CD4-positive, CD25-positive, alpha-beta regulatory T cell (primary cell): ENCODE measurements around the gene EPS8L2. TPM values are rescaled to one million over a fixed set of nuclear protein-coding genes. Genes with fewer than 3 reads are reported as not detected.

Experiments
- ATAC-seq, 2 donors: fragments of 150-1000 bp; cut with Tn5 transposase; one replicate each; pipeline ENCODE4 v1.10.0; 2021; ENCODE audit warnings: low read depth in 2 of 2, moderate number of reproducible peaks in 2 of 2, moderate library complexity in 1 of 2
- DNase-seq, 3 donors: peaks; one replicate each; pipeline versions ENCODE4 v3.0.0 to v3.0.0-alpha.2; 2012 to 2022; ENCODE audit warnings: mixed read lengths in 1 of 3
- H3K27ac ChIP-seq: one replicate; pipeline ENCODE4 v1.7.0; 2013; ENCODE audit warnings: mild to moderate bottlenecking, low read length; ENCODE audit not compliant: insufficient read depth, poor library complexity, severe bottlenecking
- H3K27me3 ChIP-seq: one replicate; pipeline ENCODE4 v1.7.0; 2013; ENCODE audit warnings: low read length; ENCODE audit not compliant: control insufficient read depth, insufficient read depth
- H3K36me3 ChIP-seq: one replicate; pipeline ENCODE4 v1.7.0; 2013; ENCODE audit warnings: mild to moderate bottlenecking, low read length, moderate library complexity; ENCODE audit not compliant: control insufficient read depth, insufficient read depth
- H3K4me1 ChIP-seq: 2 replicates; pipeline ENCODE4 v1.7.0; 2013; ENCODE audit warnings: mild to moderate bottlenecking, low read length; ENCODE audit not compliant: insufficient read depth, control insufficient read depth, poor library complexity, severe bottlenecking
- H3K4me3 ChIP-seq: one replicate; pipeline ENCODE4 v1.7.0; 2013; ENCODE audit warnings: low read depth, mild to moderate bottlenecking, low read length, moderate library complexity
- H3K9me3 ChIP-seq, 2 experiments: 1 replicate in 1 of 2; 2 replicates in 1 of 2; pipeline ENCODE4 v1.7.0; 2013; ENCODE audit warnings: low read length in 2 of 2, mild to moderate bottlenecking in 1 of 2, moderate library complexity in 1 of 2; ENCODE audit not compliant: control insufficient read depth in 2 of 2
- H3K27ac Mint-ChIP-seq, 3 donors: one replicate each; pipeline ENCODE4 v1.8.0; 2020 to 2022; ENCODE audit warnings: mild to moderate bottlenecking in 3 of 3, mixed read lengths in 3 of 3, moderate library complexity in 2 of 3
- H3K27me3 Mint-ChIP-seq: one replicate; pipeline ENCODE4 v1.8.0; 2022; ENCODE audit warnings: mild to moderate bottlenecking, mixed read lengths
- H3K36me3 Mint-ChIP-seq: one replicate; pipeline ENCODE4 v1.8.0; 2020; ENCODE audit warnings: mixed read lengths
- H3K4me1 Mint-ChIP-seq, 4 donors: one replicate each; pipeline ENCODE4 v1.8.0; 2020 to 2022; ENCODE audit warnings: mixed read lengths in 4 of 4, mild to moderate bottlenecking in 1 of 4
- H3K4me3 Mint-ChIP-seq, 4 donors: one replicate each; pipeline ENCODE4 v1.8.0; 2020 to 2022; ENCODE audit warnings: mild to moderate bottlenecking in 4 of 4, mixed read lengths in 4 of 4, moderate library complexity in 3 of 4
- H3K9me3 Mint-ChIP-seq, 7 donors: one replicate each; pipeline ENCODE4 v1.8.0; 2020 to 2022; ENCODE audit warnings: mixed read lengths in 7 of 7, mild to moderate bottlenecking in 3 of 7, moderate library complexity in 2 of 7
- polyA plus RNA-seq, 4 donors: library from polyadenylated mRNA; unstranded; fragments of 300-500 nt; fragmentation: Illumina TruSeq; gene quantifications; one replicate each; pipeline ENCODE4 v1.2.3, GENCODE V29; 2021
- total RNA-seq: library from RNA; stranded (reverse); gene quantifications from one replicate; pipeline ENCODE4 v1.2.3, GENCODE V29; 2022

EPS8L2 gene
- total and polyA plus RNA-seq, 5 donors from 2014 or later, result 11.2 to 19.4 (median 17.6) TPM

GRCh38 chr11:662689-663274 is 43.2 kb upstream of the EPS8L2 start:
- Mint-ChIP-seq H3K4me3 (no peak overlapping the region), H3K9me3 (no peaks in the 10 kb centered on the region), H3K4me1 (peaks cover 0 to 4% (median 0%) of the 10 kb centered on the region in 4 donors), H3K36me3 (peaks cover 14% of the 10 kb centered on the region), H3K27me3 (no peaks in the 10 kb centered on the region), H3K27ac (peak overlapping the region in 1 of 3 donors; percentile 83)
- Histone ChIP-seq H3K27ac (no peak overlapping the region), H3K4me1 (no peaks in the 10 kb centered on the region), H3K9me3 (no peaks in the 10 kb centered on the region), H3K27me3 (no peaks in the 10 kb centered on the region), H3K4me3 (no peak overlapping the region), H3K36me3 (peaks cover 25% of the 10 kb centered on the region)
- ATAC-seq (peak; percentile 45 to 55), DNase-seq (peak; percentile 12 to 34 (median 18))

DNA sequence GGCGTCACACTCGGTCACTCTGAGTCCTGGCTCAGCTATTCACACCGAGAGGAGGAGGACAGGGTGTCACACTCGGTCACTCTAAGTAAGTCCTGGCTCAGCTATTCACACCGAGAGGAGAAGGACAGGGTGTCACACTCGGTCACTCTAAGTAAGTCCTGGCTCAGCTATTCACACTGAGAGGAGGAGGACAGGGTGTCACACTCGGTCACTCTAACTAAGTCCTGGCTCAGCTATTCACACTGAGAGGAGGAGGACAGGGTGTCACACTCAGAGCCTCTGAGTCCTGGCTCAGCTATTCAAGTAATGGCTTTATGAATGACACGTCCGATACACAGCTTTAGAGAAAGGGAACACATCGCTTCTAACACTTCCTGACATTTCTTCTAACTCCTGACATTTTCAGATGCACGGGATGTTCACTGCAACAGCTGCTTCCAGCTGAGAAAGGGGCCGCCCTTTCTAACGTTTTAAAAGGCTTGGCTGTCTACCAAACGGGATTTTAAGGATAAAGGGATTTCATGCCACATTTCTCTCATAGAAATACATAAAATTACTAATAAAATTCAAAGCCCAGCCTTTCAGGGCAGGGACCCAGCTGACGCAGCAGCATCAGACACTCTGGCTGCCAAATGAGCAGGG is 40.8 kb upstream of the EPS8L2 start:
- ATAC-seq (no peak), DNase-seq (no peak)
- Mint-ChIP-seq H3K9me3 (no peaks in the 10 kb centered on the region), H3K36me3 (peaks cover 11% of the 10 kb centered on the region), H3K27me3 (no peaks in the 10 kb centered on the region), H3K4me3 (no peak overlapping the region), H3K27ac (peak overlapping the region in 2 of 3 donors; percentile 37 to 76), H3K4me1 (peaks cover 0 to 4% (median 0%) of the 10 kb centered on the region in 4 donors)
- no peak overlapping the region for H3K27ac ChIP-seq
- H3K4me1 ChIP-seq, result no peaks in the 10 kb centered on the region
- no peaks in the 10 kb centered on the region for H3K27me3 ChIP-seq
- no peak overlapping the region for H3K4me3 ChIP-seq
- no peaks in the 10 kb centered on the region for H3K9me3 ChIP-seq
- H3K36me3 ChIP-seq, result peaks cover 13% of the 10 kb centered on the region

DNA sequence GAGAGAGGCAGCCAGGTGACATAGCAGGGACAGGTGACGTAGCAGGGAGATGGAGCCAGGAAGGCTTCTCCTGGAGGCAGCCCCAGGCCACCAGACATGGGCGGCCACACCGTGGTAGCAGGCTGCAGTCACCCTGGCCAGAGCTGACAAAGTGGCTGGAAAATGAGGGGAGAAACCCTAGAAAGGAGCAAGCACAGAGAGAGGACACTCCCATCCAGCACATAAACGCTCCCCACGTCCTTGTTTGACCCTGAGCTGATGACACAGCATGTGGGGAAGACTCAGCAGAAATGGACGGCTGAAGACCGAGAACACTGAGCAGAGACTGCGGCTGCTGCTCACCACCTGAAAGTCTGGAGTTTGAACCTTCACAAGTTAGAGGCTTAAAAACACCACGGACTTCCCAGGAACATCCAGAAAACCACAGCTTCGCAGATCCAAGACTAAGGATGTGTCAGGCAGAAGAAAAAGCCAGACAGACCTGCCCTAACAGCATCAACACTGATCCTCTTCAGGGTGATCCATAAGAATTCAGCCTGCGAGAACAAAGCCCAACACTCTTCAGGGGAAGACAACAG is 40.2 kb upstream of the EPS8L2 start:
- Mint-ChIP-seq H3K4me1 (peaks cover 0 to 4% (median 0%) of the 10 kb centered on the region in 4 donors), H3K27ac (peak overlapping the region in 2 of 3 donors; percentile 76 to 83), H3K36me3 (peaks cover 11% of the 10 kb centered on the region), H3K4me3 (no peak overlapping the region), H3K27me3 (no peaks in the 10 kb centered on the region), H3K9me3 (no peaks in the 10 kb centered on the region)
- ATAC-seq, result no peak
- peaks cover 13% of the 10 kb centered on the region for H3K36me3 ChIP-seq
- H3K27ac ChIP-seq, result no peak overlapping the region
- H3K4me1 ChIP-seq, result no peaks in the 10 kb centered on the region
- no peaks in the 10 kb centered on the region for H3K27me3 ChIP-seq
- no peaks in the 10 kb centered on the region for H3K9me3 ChIP-seq
- H3K4me3 ChIP-seq, result no peak overlapping the region
- DNase-seq, result no peak

- DNase-seq, result no peak
- Histone ChIP-seq H3K27ac (no peak overlapping the region), H3K27me3 (no peaks in the 10 kb centered on the region), H3K4me1 (no peaks in the 10 kb centered on the region), H3K36me3 (peaks cover 29% of the 10 kb centered on the region), H3K4me3 (no peak overlapping the region), H3K9me3 (no peaks in the 10 kb centered on the region)
- Mint-ChIP-seq H3K4me1 (peaks cover 0 to 3% (median 0%) of the 10 kb centered on the region in 4 donors), H3K9me3 (no peaks in the 10 kb centered on the region), H3K4me3 (no peak overlapping the region), H3K27me3 (no peaks in the 10 kb centered on the region), H3K27ac (no peak overlapping the region), H3K36me3 (peaks cover 15% of the 10 kb centered on the region)
- ATAC-seq, result no peak
Observed at GRCh38 chr11:673866-674265, 32.2 kb upstream of the EPS8L2 start.

DNA sequence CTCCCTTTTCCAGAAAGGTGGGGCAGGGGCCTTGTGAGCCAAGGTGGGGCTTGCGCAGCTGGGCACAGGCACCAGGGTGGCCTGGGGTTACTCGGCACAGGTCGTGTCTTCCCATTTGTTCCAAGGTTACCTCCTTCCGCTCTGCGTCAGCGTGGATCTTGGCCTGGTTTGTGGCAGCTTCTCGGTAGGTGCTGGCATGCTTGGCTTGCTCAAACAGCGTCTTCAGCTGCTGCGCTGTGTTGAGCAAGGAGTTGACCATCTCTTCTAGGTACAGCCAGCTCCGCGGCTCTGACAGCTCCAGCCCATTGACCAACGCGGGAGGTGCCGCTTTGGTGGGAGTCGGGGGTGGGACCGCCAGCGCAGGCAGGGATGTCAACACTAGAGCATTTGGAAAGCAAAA is 31.6 kb upstream of the EPS8L2 start:
- Histone ChIP-seq H3K27ac (no peak overlapping the region), H3K36me3 (peaks cover 33% of the 10 kb centered on the region), H3K4me3 (no peak overlapping the region), H3K9me3 (no peaks in the 10 kb centered on the region), H3K27me3 (no peaks in the 10 kb centered on the region), H3K4me1 (no peaks in the 10 kb centered on the region)
- H3K27me3 Mint-ChIP-seq, result no peaks in the 10 kb centered on the region
- no peaks in the 10 kb centered on the region for H3K9me3 Mint-ChIP-seq
- no peak for ATAC-seq
- peaks cover 0 to 3% (median 0%) of the 10 kb centered on the region in 4 donors for H3K4me1 Mint-ChIP-seq
- DNase-seq, result no peak
- H3K27ac Mint-ChIP-seq, result no peak overlapping the region
- H3K4me3 Mint-ChIP-seq, result no peak overlapping the region
- peaks cover 15% of the 10 kb centered on the region for H3K36me3 Mint-ChIP-seq

DNA sequence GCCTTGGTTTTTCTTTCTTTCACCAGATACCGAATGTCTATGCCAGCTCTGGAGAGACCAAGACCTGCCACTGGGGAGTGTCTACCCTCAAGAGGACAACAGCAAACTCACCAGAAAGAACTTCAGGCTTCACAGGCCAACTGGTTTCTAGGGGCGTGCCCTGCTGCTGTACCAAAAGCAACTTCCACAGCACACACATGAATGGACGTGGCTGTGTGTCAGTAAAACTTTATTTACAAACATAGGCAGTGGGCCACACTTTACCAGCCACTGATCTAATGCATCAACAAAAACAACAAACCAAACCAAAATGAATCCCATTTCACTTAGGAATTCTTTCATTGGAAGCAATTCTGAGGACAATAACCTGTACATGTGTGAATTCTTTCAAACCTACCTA is 27.7 kb upstream of the EPS8L2 start:
- Mint-ChIP-seq H3K4me3 (no peak overlapping the region), H3K36me3 (peaks cover 36% of the 10 kb centered on the region), H3K4me1 (peaks cover 0 to 1% (median 0%) of the 10 kb centered on the region in 4 donors), H3K27me3 (no peaks in the 10 kb centered on the region), H3K27ac (peak overlapping the region in 1 of 3 donors; percentile 73), H3K9me3 (no peaks in the 10 kb centered on the region)
- no peaks in the 10 kb centered on the region for H3K27me3 ChIP-seq
- H3K4me3 ChIP-seq, result no peak overlapping the region
- no peak for DNase-seq
- H3K36me3 ChIP-seq, result peaks cover 49% of the 10 kb centered on the region
- no peaks in the 10 kb centered on the region for H3K9me3 ChIP-seq
- no peaks in the 10 kb centered on the region for H3K4me1 ChIP-seq
- no peak for ATAC-seq
- H3K27ac ChIP-seq, result no peak overlapping the region

DNA sequence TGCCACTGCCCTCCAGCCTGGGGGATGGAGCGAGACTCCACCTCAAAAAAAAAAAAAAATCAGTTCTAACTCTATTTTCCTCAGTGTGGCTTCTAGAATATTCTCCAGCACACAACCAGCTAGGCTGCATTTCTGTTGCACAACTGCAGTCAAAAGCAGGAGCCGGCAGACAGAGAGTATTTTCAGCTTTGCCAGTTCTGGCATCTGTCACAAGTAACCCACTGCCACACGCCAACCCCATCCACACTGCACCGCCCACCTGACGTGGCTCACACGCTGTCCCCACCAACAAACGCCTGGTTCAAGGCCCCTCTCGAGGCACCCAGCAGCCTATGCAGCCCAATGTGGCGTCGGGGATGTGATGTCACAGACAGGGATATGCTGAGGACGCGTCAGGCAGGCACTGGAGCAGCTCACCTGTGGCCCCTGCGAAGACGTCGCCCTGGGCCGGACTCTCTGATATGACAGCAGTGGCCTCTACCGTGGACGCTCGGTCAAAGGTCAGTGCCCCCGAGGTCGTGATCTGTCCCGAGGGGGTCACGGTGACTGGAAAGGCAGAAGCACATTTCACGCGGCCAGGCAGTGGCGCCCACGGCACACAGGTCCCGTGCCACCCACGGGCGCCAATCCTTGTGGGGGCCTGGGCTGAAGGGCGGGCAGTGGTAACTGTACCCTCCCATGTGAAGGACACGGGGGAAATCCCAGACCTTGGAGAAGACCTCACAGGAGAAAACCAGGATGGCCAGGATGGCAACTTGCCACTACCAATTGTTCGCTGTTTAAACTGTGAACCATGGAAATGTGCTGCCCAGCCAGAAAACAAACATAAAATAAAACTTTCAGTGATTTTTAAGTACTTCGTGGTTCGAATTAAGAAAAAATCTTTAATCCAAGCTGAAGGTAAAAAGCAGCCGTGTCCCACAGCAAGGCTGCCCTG is 26.5 kb upstream of the EPS8L2 start:
- H3K9me3 Mint-ChIP-seq, result no peaks in the 10 kb centered on the region
- Histone ChIP-seq H3K27ac (no peak overlapping the region), H3K4me1 (no peaks in the 10 kb centered on the region), H3K9me3 (no peaks in the 10 kb centered on the region), H3K27me3 (no peaks in the 10 kb centered on the region), H3K36me3 (peaks cover 49% of the 10 kb centered on the region), H3K4me3 (no peak overlapping the region)
- H3K27ac Mint-ChIP-seq, result no peak overlapping the region
- no peak for ATAC-seq
- H3K4me1 Mint-ChIP-seq, result peaks cover 0 to 7% (median 0%) of the 10 kb centered on the region in 4 donors
- no peak for DNase-seq
- peak overlapping the region in 1 of 4 donors; percentile 32 for H3K4me3 Mint-ChIP-seq
- H3K27me3 Mint-ChIP-seq, result no peaks in the 10 kb centered on the region
- H3K36me3 Mint-ChIP-seq, result peaks cover 40% of the 10 kb centered on the region
